ENCODE data around the gene PLCB2.

PLCB2 gene

DNA sequence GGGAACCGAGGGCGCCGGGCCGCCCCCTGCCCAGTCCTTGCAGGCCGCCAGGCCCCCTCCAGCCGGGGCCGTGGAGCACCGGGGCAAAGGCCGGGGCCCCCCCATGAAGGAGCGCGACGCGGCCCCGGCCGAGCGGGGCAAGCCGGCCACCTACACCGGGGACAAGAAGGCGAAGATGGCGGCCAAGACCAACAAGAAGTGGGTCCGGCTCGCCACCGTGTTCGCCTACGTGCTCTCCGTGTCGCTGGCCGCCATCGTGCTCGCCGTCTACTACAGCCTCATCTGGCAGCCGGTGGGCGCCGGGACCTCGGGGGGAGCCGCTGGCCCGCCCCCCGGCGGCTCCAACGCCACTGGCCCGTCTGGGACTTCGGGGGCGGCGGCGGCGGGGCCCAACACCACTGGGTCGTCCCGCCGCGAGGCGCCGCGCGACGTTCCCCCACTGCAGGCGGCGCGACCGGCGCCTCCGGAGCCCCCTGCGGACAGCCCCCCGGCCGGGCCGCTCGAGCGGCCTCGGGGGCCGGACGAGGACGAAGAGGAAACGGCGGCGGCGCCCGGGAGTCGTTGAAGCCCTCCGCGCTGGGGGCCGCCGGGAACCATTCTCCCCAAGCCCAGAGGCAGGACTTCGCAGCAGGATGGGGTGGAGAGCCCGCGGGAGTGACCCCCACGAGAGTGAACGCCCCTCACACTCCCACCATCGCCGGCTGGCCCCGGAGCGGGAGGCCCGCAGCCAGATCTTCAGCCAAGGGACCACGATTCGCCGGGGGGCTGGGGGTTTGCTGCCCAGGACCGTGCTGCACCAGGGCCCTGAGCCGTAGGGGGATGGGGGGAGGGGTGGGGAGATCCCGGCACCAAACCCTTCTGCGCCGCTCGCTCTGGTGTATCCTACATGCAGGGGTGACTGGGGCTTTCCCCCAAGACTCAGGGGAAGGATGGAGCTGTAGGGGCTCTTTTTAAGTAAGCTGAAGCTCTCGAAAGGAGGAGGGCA, 16.5 kb upstream of the PLCB2 start:
- peak; percentile 46 for DNase-seq

DNA sequence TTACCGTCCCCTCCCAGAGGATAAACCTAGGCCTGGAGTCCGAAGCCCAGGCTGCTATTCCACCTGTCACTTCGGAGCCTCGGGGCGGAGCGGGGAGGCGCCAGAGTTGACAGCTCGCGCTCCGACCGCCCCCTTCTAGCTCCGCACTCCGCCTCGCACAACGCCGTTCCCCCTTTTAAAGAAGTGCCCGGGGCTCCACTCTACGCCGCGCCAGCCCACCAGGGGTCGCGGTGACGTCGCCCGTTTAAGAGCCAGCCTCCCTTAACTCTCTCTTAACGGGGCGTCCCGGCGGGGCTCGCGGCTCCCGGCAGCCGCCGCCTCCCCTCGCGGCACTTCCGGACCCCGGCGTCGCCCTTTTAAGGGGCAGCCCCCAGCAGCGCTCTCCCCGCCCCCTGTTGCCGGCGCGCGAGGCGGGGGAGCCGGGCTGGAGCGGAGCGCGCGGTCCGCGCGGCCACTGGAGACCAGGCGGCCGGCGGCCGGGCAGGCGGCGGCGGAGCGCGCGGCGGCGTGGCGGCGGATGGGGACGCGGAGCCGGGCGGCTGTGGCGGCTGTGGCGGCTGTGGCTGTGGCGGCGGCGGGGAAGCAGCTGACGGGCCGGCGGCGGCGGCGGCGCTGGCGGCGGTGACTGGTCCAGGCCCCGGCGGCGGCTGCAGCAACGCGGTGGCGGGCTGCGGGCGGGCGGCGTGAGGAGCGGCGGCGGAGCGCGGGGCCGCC, 15.7 kb upstream of the PLCB2 start, which contains the start of gene INAFM2:
INAFM2 (plus strand) TSS at position 454 of the 714 bp plus-strand sequence. CDS start 364 bp downstream, outside the sequence.
- peak; percentile 91 for DNase-seq

DNA sequence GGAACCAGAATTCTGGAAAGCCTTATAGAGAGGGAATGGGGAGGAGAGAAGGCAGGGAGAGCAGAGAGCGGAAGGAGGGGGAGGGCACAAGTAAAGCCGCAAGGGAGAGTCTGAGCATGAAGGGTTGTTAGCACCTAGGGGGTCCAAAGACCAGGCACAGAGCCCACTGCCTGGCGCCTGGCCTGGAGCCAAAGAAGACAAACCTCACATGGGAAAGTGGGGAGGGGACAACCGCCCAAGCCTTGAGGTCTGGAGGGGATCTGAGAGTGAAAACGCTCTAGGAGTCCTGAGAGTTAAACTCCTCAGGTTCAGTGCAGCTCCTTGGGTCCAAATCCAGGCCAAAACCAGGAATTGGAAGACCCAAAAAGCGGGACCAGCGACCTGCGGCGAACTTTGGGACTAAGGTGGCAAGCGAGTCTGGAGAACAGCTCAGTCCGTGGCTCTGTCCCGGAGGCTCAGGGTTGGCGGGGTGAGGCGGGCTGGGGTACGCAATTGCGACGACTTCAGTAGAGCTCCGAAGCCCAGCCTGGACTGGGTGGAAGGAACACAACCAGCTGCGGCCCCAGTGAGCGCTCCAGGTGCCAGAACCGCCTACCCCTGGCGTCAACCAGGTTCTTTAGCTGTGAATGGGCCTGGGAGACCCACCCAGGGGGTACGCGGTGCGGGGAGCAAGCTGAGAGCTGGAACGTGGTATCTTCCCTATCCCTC, 14.9 kb upstream of the PLCB2 start:
- DNase-seq = no peak

DNA sequence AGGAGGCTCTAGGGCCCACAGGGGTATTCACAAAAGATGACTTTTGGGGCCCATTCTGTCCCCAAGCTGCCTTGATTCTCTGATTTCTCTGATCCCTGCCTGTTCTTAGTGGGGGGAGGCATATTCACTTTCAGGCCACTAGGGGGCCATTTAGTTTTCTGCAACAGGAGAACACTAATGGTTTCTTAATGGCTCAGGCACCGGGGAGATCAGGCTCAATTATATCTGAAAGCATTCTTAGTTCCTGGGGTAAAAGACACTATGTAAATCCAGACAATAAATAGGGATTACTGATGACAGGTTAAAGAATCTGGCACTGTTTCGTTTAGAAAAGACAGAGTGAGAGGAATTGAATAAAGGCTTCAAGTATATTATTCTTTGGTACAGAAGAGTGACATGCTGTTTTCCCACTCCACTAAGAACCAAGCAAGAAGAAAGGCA, 13.2 kb upstream of the PLCB2 start:
- peak; percentile 64 for DNase-seq

DNA sequence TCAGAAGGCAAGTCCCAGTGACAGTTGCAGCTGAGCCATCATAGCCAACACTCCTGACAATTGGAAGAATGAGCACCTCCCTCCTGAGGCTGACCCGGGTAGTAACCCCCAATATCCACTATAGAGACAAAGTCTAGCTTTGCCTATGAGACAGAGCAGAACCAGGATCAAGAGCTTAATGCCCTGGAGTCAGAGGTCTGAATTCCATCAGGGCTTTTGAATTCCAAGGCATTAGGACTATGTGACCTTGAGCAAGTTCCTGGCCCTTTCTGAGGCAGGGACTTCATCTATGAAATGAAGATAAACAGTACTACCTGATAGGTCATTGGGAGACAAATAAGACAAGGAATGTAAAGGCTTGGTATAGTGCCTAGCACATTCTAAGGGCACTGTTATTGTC, 12.7 kb upstream of the PLCB2 start:
- no peak for DNase-seq

DNA sequence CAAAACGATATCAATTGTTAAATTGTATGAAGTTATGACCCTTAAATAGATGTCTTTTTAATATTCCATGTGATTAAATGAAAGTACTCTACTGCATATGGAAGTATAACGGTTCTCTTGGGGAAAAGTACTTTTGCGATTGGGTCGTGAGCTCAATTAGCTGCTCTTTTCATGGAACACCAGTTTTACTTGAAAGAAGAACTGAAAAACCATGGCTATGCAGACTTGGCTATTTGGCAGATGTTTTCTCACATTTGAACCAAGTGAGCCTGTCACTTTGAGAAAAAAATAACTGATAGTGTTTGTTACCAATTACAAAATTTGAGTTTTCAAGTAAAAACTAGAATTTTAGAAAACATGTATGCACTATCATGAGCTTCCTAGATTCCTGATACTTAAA, 9.8 kb upstream of the PLCB2 start:
- DNase-seq = no peak

DNA sequence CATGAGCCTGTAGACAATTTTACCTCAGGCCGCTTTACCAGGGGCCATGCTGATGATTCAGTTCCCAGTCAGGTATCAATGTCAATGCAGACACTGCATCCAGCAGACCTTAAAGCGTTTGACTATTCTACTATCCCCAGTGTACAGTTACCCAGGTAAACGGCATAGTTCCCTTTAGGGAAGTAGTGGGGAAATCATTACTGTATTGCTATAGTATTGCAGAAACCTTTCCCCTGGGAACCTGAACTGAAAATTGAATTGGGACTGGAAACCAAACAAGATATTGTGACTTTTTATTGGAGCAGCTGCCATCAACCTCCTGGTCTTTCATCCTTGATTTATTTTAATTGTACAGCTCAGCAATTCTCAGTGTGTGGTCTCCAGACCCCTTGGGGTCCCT, 9.2 kb upstream of the PLCB2 start:
- no peak for DNase-seq

DNA sequence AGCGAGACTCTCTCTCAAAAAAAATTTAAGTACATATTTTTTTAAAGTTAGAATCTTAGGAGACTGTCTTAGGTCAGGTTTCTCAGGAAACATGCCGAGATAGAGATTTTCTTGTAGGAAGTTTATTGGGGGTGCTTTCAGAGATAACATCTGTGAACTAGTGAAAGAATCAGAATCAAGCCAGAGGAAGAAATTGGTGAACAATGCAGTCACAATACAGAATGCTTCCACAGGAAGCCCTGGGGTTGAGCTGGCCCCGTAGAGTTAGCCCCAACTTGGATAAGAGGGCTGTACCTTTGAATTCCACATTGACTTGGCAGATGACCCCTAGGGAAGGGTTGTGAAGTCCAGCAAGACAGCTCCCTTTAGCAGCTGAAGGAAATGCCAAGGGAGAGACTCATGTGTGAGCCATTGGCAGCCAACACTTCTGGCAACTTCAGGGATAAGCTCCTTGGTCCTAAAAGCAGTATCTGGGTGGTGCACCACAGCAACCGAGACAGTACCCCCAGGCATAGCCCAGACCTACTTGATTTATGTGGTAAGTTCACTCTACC, 7.1 kb upstream of the PLCB2 start:
- no peak for DNase-seq

DNA sequence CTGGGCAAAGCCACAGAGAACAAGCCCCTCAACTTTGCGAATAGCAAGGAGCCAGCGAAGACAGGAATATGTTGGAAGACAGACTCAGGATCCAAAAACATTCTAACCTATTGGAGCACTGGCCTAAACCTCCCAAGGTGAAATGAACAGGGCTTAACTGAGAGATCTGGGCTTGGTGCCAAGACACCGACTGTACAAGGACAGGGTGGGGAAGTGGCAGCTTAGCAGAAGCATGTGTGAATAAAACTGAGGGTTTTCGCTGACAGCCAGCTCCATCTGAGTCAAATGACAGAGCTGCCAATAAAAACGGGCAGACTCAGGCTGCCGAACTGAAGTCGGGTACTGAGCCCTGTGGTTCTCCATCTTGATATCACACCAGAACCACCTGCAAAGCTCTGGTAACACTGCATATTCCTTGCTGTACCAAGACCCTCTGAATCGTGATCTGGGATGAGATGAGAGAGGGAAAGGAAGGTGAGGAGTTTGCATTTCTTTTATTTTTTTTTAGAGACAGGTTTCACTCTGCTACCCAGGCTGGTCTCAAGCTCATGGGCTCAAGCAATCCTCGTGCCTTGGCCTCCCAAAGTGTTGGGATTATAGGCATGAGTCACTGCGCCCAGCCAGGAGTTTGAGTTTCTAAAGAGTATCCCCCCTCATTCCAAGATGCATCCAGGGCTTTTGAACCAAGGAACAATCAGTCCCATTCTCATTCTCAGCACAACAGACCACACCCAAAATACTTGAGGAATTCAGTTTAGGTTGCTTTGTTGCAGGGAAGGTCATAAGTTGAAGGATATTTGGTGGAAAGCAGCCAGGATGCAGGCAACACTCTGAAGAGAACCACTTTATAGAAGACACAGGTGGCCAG, 6.0 kb upstream of the PLCB2 start:
- DNase-seq = peak; percentile 27

DNA sequence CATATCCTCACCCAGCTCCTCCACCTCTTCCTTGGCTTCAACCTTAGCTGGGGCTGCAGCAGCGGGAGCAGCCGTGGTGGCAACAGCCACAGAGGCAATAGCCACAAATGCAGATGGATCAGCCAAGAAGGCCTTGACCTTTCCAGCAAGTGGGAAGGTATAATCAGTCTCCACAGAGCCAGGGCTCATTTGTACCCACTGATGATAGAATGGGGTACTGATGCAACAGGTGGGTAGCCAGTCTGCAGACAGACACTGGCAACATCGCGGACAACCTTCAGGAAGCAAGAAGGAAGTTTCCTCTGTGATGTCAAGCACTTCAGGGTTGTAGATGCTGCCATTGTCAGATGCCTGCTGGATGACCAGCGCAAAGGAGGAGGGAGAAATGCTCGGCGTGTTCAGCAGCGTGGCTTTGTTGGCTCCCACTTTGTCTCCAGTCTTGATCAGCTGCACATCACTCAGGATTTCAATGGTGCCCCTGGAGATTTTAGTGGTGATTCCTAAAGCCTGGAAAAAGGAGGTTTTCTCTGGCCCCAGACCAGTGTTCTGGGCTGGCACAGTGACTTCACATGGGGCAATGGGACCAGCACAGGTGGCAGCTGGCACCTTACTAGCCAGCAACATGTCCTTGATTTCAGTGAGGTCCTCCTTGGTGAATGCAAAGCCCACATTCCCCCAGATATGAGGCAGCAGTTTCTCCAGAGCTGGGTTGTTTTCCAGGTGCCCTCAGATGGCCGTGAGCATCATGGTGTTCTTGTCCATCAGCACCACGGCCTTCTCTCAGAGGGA, 4.8 kb upstream of the PLCB2 start:
- no peak for DNase-seq

DNA sequence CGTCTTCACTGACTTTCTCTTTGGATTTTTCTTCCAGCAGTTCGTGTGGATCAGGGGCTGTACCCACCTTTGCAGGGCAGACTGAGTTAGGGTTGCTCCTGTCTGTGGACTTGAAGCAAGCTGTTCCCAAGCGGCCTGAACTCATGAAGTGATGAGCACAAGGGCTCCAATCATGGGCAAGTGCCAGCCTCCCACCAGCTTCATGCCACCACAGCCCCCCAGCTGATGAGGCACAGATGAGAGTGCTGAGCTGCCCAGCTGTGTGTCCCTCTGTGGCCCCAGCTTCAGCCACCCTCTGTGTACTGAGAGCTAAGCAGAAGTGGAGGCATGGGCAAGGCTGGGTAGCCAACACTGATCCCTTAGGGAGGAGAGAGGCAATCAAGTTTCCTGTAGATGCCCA, 3.3 kb upstream of the PLCB2 start:
- no peak for DNase-seq

DNA sequence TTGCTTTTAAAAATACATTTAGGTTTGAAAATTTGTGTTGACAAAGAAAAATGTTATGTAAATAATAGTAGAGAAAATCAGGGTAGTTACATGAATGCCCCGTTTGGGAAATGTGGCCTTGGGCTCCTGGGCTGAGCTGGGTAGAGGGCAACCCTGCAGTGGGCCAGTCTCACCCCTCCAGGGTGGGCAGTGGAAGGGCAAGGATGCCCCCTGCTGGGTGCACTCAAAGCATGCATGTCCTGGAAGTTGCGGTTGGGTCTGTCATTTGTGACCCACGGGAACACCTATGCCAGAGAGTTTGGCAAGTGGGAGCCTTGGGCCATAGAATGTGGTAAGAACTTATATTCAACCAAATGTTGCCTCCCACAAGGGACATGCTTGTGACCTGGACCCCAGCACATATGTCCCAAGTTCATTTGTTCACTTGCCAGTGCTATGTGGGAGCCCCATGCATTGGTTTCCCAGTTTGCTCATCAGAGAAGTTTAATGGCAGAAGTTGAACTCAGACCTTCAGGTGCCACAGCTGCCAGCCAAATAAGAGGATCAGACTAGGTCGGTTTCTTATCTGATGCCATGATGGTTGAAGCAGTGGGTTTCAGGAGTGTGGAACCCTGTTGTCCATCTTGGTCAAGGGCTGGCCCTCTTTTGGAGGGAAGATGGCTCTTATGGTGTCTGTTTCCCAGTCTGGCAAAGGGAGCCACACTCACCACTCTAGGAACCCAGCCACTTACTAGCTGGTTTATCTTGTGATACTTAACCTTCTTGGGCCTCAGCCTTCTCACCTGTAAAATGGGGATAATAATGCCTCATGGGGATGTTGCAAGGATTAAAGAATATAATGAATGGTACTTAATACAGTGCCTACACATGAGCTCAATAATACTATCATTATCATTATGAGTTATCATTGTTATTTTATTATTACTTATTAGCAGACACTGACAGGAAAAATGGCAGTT, 2.5 kb upstream of the PLCB2 start:
- peak; percentile 76 for DNase-seq

DNA sequence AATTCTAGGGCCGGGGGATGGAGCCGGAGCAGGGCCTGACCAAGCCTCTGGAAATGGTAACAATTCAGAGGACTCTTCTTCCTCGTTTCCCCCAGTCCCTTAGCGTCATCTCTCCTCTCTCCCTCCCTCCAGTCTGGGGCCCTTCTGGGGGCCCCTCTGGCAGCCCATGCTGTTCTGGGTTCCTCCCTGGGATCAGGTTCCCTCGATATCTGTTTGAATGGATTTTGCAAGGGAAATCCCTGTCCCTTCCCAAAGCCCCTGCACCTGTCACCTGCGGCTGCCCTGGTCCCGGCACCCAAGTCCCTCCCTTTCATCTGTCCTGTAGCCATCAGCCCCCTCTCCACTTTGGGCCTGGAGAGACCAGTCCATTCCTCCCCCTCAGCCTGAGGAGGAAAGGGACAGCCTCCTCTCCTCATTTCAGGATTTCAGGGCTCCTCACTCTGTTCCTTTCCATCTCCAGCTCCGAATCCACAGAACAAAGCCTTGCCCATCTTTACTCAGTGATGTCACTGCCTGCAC, 1.7 kb upstream of the PLCB2 start:
- no peak for DNase-seq

DNA sequence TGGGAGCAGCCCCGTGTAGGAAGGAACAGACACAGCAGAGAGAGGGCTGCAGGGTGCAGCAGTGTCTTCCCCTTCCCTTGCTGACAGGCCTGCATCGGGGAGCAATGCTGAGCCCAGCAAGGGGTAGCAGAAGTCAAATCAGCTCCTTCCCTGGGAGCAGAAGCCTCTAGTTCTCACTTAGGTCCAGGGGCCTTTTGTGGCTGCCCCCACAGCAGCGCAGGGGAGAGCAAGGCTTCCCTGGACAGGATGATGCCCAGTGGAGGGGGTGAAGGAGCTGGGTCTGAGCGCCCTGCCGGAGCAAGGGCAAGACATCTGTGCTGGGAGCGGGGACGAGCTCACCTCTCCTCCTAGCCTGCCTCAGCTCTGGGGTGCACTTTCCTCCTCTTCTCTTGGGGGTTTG, 827 bp downstream of the PLCB2 start:
- DNase-seq = peak; percentile 23

DNA sequence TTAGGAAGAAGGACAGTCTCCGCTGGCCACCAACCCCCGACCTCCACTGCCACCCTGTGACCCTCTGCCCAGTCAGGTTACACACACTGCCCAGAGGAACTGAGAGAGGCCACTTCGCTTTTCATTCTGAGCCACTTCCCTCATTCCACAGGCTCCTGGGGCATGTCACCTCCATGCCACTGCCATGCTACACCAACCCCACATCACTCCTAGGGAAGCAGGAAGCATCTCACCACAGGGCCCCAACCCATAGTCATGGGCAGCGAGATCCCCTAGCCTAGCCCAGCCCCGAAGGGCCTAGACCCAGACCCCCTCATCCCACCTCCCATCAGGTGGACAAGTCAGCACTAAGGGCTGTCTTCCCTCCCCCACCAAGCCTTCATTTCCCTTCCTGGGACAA, 1.4 kb downstream of the PLCB2 start:
- DNase-seq = no peak

DNA sequence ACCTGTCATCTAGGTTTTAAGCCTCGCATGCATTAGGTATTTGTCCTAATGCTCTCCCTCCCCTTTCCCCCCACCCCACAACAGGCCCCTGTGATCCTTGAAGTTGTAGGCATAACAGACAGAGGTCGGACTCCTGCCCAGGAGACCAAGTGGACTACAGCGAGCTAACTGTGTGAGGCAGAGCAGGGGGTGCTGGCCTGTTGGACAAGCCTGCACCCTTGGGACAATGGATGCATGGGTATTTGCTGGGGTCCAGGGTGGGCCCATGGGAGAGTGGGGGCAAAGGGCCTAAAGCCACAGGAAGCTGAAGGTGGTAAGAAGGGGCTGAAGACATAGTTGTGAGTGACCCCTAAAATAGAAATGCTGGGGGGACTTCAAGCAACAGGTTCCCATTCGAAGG, 2.5 kb downstream of the PLCB2 start:
- DNase-seq = no peak

DNA sequence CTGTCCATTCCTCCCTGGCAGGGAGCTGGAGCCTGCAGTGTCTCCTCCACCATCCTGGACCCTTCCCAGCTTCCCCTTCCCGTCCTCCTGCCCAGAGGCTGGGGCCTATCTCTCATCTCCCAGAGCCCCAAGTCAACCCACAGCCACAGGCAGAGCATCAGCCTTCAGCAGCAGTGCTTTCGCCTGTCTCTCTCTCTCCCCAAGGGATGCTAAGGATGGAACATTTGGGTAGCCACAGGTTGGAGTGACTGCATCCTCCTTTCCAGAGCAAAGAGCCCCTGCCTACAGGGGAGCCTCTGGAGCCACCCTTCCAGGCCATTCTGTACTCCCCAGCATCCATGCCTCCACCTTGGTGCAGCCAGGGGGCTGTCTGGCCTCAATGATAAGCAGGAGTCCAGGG, 4.2 kb downstream of the PLCB2 start:
- DNase-seq = no peak

DNA sequence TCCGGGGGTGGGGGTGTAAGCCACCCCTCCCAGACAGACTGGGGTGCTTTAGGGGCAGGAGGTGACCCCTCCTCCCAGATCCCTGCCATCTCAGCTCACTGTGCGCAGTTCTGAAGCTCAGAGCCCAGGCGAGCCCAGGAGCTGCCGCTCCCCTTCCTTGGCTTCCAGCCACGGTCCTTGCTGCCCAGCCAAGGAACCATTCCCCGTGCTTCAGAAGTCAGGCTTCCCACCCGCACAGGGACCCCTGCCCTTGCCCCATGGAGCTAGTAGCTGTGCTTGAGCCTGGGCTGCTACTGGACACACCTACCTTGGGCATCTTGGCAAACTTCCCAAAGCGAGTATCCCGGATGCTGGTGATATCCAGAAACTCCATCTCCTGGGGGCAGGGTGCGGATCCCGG, 4.8 kb downstream of the PLCB2 start:
- DNase-seq = no peak

DNA sequence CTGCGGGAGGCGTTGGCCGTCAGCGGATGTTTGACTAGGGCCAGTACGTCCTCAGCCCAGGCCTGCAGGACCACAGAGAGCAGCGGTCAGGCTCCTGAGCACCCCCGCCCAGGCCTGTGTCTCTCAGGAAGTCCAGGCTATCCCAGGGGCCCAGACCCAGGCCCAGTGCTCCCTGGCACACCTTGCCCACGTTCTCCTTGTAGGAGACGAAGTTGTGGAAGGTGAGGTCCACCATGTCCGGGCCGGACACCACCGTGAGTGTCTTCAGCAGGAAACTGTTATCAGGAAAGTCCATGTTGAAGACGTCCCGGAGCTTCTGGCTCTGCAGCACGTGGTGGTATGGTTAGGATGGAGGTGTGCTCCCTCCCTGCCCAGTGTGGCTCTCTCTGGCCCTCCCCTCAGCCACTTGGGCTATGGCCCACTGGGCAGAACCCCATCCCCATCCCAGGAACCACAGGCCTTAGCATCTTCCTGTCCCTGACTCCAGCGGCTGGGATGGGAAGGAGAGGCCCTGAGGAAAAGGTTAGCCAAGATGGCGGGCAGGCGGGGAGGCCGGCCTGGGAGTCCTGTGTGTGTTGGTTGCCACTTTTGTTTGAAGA, 5.3 kb downstream of the PLCB2 start:
- DNase-seq = no peak
